ENCODE measurements around the gene TCF3.
"Not testable (repeated sequence)": the region's sequence is repeated elsewhere in the genome, so short reads cannot be mapped to it uniquely, and the experiment has no call there.

The TCF3 gene

DNA sequence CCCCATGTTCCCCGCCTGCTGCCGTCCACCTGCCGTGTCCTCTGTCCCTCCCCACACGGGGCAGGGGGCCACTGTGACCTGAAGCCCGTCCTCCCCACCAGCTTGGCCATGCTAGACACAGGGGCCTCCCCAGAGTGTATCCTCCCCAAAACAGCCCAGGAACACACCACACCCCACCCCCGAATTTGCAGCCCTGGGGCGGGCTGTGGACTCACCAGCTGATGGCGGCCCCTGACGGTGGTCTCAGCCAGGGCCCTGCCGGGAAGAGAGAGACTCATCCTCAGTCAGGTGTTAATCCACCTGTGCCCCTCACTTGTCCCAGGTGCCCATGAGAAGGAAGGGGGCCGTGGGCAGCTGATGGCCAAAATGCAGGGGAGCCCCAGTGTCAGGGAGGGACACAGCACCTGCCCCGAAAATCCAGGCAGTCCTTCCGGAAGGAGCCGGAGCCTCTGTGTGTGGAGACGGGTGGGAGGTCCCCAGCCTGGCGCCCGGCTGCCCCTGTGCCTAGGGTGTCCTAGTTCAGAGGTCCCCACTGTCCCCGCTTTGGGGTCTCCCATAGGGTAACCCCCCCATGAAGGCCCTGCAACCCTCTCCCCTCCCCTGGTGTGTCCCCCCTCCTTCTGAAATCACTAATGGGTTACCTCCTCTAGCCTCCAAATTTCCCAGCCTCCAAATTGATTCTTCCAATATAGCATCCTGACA, 39.3 kb upstream of the TCF3 start:
- Mint-ChIP-seq H3K36me3 (ENCODE audit: low read depth) (no peaks in the 10 kb centered on the region), H3K4me1 (no peaks in the 10 kb centered on the region), H3K4me3 (no peak overlapping the region), H3K27ac (no peak overlapping the region), H3K27me3 (ENCODE audit: low read depth, poor library complexity) (peaks cover 95% of the 10 kb centered on the region), H3K9me3 (peaks cover 31% of the 10 kb centered on the region)
- no peak for DNase-seq
- TF ChIP-seq, protein P1, sequence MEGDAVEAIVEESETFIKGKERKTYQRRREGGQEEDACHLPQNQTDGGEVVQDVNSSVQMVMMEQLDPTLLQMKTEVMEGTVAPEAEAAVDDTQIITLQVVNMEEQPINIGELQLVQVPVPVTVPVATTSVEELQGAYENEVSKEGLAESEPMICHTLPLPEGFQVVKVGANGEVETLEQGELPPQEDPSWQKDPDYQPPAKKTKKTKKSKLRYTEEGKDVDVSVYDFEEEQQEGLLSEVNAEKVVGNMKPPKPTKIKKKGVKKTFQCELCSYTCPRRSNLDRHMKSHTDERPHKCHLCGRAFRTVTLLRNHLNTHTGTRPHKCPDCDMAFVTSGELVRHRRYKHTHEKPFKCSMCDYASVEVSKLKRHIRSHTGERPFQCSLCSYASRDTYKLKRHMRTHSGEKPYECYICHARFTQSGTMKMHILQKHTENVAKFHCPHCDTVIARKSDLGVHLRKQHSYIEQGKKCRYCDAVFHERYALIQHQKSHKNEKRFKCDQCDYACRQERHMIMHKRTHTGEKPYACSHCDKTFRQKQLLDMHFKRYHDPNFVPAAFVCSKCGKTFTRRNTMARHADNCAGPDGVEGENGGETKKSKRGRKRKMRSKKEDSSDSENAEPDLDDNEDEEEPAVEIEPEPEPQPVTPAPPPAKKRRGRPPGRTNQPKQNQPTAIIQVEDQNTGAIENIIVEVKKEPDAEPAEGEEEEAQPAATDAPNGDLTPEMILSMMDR (IDR thresholded peaks at IDR 0.05): no peak

DNA sequence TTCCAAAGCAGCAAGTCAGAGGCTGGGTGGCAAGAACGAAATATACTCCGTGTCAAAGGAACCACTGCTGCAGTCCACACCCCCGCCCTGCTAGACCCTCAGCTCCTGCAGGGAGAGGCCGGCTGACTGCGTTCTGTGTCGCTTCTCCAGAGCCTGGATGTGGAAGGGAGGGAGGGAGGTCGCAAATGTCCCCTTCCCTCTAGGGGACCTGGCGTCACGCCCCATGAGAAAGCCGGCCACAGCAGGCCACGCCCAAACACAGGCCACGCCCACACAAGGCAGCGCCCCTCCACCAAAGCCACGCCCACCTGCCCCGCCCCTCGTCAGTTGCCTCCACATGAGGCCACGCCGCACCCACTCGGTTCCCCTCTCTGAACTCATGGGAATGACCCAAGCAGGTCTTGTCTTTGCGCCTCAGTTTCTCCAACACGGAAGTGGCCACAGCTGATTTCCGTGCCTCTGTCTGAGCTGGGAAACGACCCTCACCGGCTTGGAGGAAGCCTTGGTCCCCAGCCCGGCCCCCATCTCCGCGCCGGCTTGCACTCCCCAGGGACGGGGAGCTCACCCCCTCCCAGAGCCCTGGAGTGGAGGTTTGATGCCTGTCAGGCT, 38.4 kb upstream of the TCF3 start:
- Mint-ChIP-seq H3K27me3 (ENCODE audit: low read depth, poor library complexity) (peaks cover 91% of the 10 kb centered on the region), H3K27ac (no peak overlapping the region), H3K4me1 (no peaks in the 10 kb centered on the region), H3K36me3 (ENCODE audit: low read depth) (no peaks in the 10 kb centered on the region), H3K9me3 (peaks cover 22% of the 10 kb centered on the region), H3K4me3 (no peak overlapping the region)
- TF ChIP-seq, protein P1 (IDR thresholded peaks at IDR 0.05): no peak
- DNase-seq: peak; percentile 85

DNA sequence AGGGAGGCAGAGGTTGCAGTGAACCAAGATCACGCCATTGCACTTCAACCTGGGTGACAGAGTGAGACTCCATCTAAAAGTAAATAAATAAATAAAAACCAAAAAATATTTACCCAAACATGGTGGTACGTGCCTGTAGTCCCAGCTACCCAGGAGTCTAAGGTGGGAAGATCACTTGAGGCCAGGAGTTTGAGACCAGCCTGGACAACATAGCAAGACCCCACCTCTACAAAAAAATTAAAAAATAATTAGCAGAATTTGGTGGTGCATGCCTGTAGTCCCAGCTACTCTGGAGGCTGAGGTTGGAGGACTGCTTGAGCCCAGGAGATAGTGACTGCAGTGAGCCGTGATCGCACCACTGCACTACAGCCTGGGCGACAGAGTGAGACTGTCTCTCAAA, 33.4 kb upstream of the TCF3 start:
- peaks cover 90% of the 10 kb centered on the region for H3K27me3 Mint-ChIP-seq (ENCODE audit: low read depth, poor library complexity)
- not testable (repeated sequence) for H3K4me1 Mint-ChIP-seq; H3K27ac Mint-ChIP-seq; H3K4me3 Mint-ChIP-seq; DNase-seq; H3K9me3 Mint-ChIP-seq; H3K36me3 Mint-ChIP-seq (ENCODE audit: low read depth)

DNA sequence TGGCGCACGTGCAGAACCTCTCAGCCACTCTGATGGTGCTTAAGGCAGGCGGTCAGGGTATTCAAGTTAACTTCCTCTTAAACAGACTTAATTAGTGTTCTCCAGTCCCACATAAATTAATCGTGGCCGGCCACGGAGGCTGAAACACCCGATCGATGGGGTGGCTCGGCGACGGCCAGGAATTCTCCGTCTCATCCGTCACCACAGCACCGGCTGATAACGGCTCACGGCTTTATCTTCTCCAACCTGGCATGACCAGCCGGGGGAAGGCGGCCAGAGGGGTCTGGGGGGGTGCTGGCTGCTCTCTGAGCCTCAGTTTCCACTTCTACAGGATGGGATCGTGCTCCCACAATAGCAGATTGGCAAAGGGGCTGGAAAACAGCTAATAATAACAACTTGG, 32.6 kb upstream of the TCF3 start:
- TF ChIP-seq, protein P1 (IDR thresholded peaks at IDR 0.05): no peak
- Mint-ChIP-seq H3K27ac (no peak overlapping the region), H3K36me3 (ENCODE audit: low read depth) (no peaks in the 10 kb centered on the region), H3K27me3 (ENCODE audit: low read depth, poor library complexity) (peaks cover 90% of the 10 kb centered on the region), H3K4me3 (no peak overlapping the region), H3K9me3 (no peaks in the 10 kb centered on the region), H3K4me1 (peaks cover 7% of the 10 kb centered on the region)
- DNase-seq: no peak

DNA sequence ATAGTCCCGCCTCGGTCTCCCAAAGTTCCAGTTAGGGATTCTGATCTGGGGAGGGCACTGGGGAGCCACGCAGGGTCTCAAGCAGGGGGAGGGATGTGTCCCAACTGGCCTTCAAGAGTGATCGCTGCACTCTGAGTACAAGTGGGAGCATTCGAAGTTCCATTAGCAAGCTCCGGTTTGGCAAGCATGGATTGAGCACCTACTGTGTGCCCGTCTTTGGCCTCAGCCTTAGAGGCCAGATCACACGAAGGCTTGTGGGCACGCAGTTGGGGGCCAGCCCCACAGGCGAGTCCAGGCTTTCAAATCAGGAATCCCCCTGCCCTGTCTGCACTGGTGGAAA, 32.1 kb upstream of the TCF3 start:
- DNase-seq: no peak
- Mint-ChIP-seq H3K27me3 (ENCODE audit: low read depth, poor library complexity) (peaks cover 90% of the 10 kb centered on the region), H3K4me3 (no peak overlapping the region), H3K4me1 (peaks cover 7% of the 10 kb centered on the region), H3K9me3 (no peaks in the 10 kb centered on the region), H3K27ac (no peak overlapping the region), H3K36me3 (ENCODE audit: low read depth) (no peaks in the 10 kb centered on the region)
- TF ChIP-seq, protein P1 (IDR thresholded peaks at IDR 0.05): no peak

DNA sequence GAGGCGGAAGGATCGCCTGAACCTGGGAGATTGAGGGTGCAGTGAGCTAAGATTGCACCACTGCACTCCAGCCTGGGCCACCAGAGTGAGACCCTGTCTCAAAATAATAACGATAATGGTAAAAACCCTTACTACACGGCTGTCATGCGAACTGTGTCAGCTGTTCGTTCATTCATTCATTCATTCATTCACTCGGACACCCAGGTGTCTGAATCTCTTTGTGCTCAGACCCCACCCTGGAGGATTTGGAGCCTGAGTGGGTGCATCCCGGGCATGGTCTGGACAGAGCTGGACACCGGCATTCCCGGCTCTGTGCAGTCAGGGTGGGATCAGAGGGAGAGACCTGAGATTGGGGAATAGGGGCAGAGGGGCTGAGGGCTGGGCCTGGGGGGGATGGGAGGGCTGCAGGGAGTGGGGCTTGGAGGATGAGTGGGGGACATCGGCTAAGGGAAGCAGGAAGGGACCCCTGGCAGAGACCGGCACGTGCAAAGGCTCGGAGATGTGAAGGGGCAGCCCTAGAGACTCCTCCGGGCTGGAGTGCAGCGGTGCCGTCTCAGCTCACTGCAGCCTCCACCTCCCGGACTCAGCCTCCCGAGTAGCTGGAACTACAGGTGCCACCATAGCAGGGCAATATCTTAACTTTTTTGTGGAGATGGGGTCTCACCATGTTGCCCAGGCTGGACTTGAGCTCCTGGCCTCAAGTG, 31.6 kb upstream of the TCF3 start:
- no peak overlapping the region for H3K27ac Mint-ChIP-seq
- TF ChIP-seq, protein P1 (IDR thresholded peaks at IDR 0.05): no peak
- no peak overlapping the region for H3K4me3 Mint-ChIP-seq
- H3K9me3 Mint-ChIP-seq: no peaks in the 10 kb centered on the region
- H3K4me1 Mint-ChIP-seq: peaks cover 7% of the 10 kb centered on the region
- no peak for DNase-seq
- no peaks in the 10 kb centered on the region for H3K36me3 Mint-ChIP-seq (ENCODE audit: low read depth)
- peaks cover 89% of the 10 kb centered on the region for H3K27me3 Mint-ChIP-seq (ENCODE audit: low read depth, poor library complexity)
